WTC11 (cell line): ENCODE data around the gene PTH1R. TPM values are rescaled to one million over a fixed set of nuclear protein-coding genes. Genes with fewer than 3 reads are reported as not detected.

Experiments used
- ATAC-seq: fragments of 200-7000 bp; cut with Tn5 transposase; 2 replicates; pipeline ENCODE4 v1.10.0; 2021; ENCODE audit warnings: mild to moderate bottlenecking, moderate library complexity
- CTCF ChIA-PET: fragments of 300-600 bp; sonication (Branson Sonifier 250); formaldehyde crosslinking; loops from one replicate; lab custom pipeline; 2021; ENCODE audit warnings: antibody characterized with exemption; lab: Charles Lee
- POLR2A ChIA-PET: fragments of 350-600 bp; sonication (Branson Sonifier 250); formaldehyde crosslinking; loops from one replicate; lab custom pipeline; 2021; ENCODE audit warnings: antibody characterized with exemption; lab: Charles Lee
- DNase-seq: peaks from one replicate; pipeline ENCODE4 v3.0.0; 2021; ENCODE audit warnings: low spot score
- H3K27ac Mint-ChIP-seq: 2 replicates; pipeline ENCODE4 v1.8.0; 2021; ENCODE audit warnings: mixed read lengths
- H3K27me3 Mint-ChIP-seq: 2 replicates; pipeline ENCODE4 v1.8.0; 2021; ENCODE audit warnings: low read depth, mild to moderate bottlenecking, moderate library complexity, mixed read lengths
- H3K36me3 Mint-ChIP-seq: 2 replicates; pipeline ENCODE4 v1.8.0; 2021; ENCODE audit warnings: mixed read lengths
- H3K4me1 Mint-ChIP-seq: 2 replicates; pipeline ENCODE4 v1.8.0; 2022; ENCODE audit warnings: mixed read lengths
- H3K4me3 Mint-ChIP-seq: 2 replicates; pipeline ENCODE4 v1.8.0; 2021; ENCODE audit warnings: mild to moderate bottlenecking, moderate library complexity, mixed read lengths
- H3K9me3 Mint-ChIP-seq: 2 replicates; pipeline ENCODE4 v1.8.0; 2021; ENCODE audit warnings: mixed read lengths
- ATF6 ChIP-seq: sonication (generic); formaldehyde crosslinking; IDR thresholded peaks from 2 replicates; pipeline ENCODE4 v1.8.1; 2023; ENCODE audit warnings: mild to moderate bottlenecking, missing genetic modification reagents
- ELF4 ChIP-seq: sonication (generic); formaldehyde crosslinking; IDR thresholded peaks from 2 replicates; pipeline ENCODE4 v1.8.1; 2022; ENCODE audit warnings: low read depth, mild to moderate bottlenecking, moderate library complexity, missing genetic modification reagents
- HMGXB4 ChIP-seq: sonication (generic); formaldehyde crosslinking; IDR thresholded peaks from 2 replicates; pipeline ENCODE4 v1.8.1; 2023; ENCODE audit warnings: mild to moderate bottlenecking, moderate library complexity, missing genetic modification reagents
- SMAD4 ChIP-seq: sonication (generic); formaldehyde crosslinking; IDR thresholded peaks from 2 replicates; pipeline ENCODE4 v1.8.0; 2022; ENCODE audit warnings: mild to moderate bottlenecking, missing genetic modification reagents
- total RNA-seq: library from RNA; stranded (reverse); gene quantifications from 3 replicates; pipeline ENCODE4 v1.2.3, GENCODE V29; 2021
- TF ChIP-seq, protein P1 (sequence below): sonication (generic); formaldehyde crosslinking; IDR thresholded peaks from 2 replicates; pipeline ENCODE4 v1.8.1; 2022; ENCODE audit warnings: low read depth, missing genetic modification reagents, borderline replicate concordance

The PTH1R gene
- total RNA-seq, 1 experiment from 2014 or later = 12.0 TPM

GRCh38 chr3:46950650-46951241 is 73.2 kb downstream of the PTH1R start:
- POLR2A ChIA-PET = no interaction called here
- H3K4me3 Mint-ChIP-seq = no peak overlapping the region
- H3K4me1 Mint-ChIP-seq = peaks cover 71% of the 10 kb centered on the region
- no peak overlapping the region for H3K27ac Mint-ChIP-seq
- peaks cover 3% of the 10 kb centered on the region; the same call in 1 of the 2 replicates for H3K36me3 Mint-ChIP-seq
- DNase-seq (no peak), ATAC-seq (no peak)
- no peak for TF ChIP-seq HMGXB4 (CRISPR knock-in tag)
- no peak for TF ChIP-seq SMAD4 (CRISPR knock-in tag)
- no peaks in the 10 kb centered on the region for H3K27me3 Mint-ChIP-seq
- no peaks in the 10 kb centered on the region for H3K9me3 Mint-ChIP-seq
- CTCF ChIA-PET = interaction anchor here (0.6 to 1.1 kb wide), 2 partner anchors 27 to 1673 kb away, joined by 3 to 8 read pairs; no protein-coding TSS in a partner anchor

GRCh38 chr3:46952813-46953212 is 75.3 kb downstream of the PTH1R start:
- Mint-ChIP-seq H3K36me3 (peaks cover 1% of the 10 kb centered on the region; the same call in 1 of the 2 replicates), H3K27me3 (no peaks in the 10 kb centered on the region), H3K4me3 (no peak overlapping the region), H3K9me3 (no peaks in the 10 kb centered on the region), H3K4me1 (peaks cover 53% of the 10 kb centered on the region), H3K27ac (no peak overlapping the region)
- ChIA-PET POLR2A (no interaction called here), CTCF (interaction anchor here (1.1 to 2.5 kb wide), 2 partner anchors 17 to 30 kb away, joined by 3 to 8 read pairs; no protein-coding TSS in a partner anchor)
- no peak for DNase-seq
- TF ChIP-seq ELF4 (CRISPR knock-in tag) (no peak), ATF6 (no peak)
- TF ChIP-seq, protein P1, sequence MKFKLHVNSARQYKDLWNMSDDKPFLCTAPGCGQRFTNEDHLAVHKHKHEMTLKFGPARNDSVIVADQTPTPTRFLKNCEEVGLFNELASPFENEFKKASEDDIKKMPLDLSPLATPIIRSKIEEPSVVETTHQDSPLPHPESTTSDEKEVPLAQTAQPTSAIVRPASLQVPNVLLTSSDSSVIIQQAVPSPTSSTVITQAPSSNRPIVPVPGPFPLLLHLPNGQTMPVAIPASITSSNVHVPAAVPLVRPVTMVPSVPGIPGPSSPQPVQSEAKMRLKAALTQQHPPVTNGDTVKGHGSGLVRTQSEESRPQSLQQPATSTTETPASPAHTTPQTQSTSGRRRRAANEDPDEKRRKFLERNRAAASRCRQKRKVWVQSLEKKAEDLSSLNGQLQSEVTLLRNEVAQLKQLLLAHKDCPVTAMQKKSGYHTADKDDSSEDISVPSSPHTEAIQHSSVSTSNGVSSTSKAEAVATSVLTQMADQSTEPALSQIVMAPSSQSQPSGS (CRISPR knock-in tag) = no peak
- no peak for ATAC-seq

Other genes with a start within 250 kb of the PTH1R start
- 10.2 to 12.6 TPM (median 11.5 TPM) in 3 replicates for gene ALS2CL, start 184.0 kb upstream of the PTH1R start, total RNA-seq
- gene TMIE, start 176.3 kb upstream of the PTH1R start, total RNA-seq = 0.57 to 1.3 TPM (median 0.69 TPM) in 3 replicates
- 0.70 to 1.4 TPM (median 1.2 TPM) in 3 replicates for gene PRSS50, start 159.9 kb upstream of the PTH1R start, total RNA-seq
- 0.31 TPM in 1 of 3 replicates, not detected in the others for gene MYL3, start 14.3 kb upstream of the PTH1R start, total RNA-seq
- gene CCDC12, start 99.0 kb downstream of the PTH1R start, total RNA-seq = 50.3 to 59.1 TPM (median 55.9 TPM) in 3 replicates
- 64.0 to 80.0 TPM (median 64.3 TPM) in 3 replicates for gene NBEAL2, start 101.9 kb downstream of the PTH1R start, total RNA-seq